ENCODE measurements around the gene FSIP2.

GRCh38 chr2:185835974-185836373 is 97.4 kb downstream of the FSIP2 start:
- TF ChIP-seq ZBTB33 (CRISPR knock-in tag; IDR thresholded peaks at IDR 0.05) (no peak), ZNF207 (IDR thresholded peaks at IDR 0.05; ENCODE audit: borderline replicate concordance) (no peak), ZNF850 (CRISPR knock-in tag; conservative IDR thresholded peaks at IDR 0.05) (no peak)
